Activated CD8-positive, alpha-beta memory T cell treated with anti-CD3 and anti-CD28 coated beads, Interleukin-2, amount 50 U/mL, for 1 hour (primary cell): ENCODE data around the gene CBR4.

Experiments
- DNase-seq: peaks from one replicate; pipeline ENCODE4 v3.0.0-alpha.2; 2020; ENCODE audit errors: extremely low read depth

CBR4 gene

GRCh38 chr4:169033660-169034059, 23.6 kb upstream of the CBR4 start:
- DNase-seq: no peak

DNA sequence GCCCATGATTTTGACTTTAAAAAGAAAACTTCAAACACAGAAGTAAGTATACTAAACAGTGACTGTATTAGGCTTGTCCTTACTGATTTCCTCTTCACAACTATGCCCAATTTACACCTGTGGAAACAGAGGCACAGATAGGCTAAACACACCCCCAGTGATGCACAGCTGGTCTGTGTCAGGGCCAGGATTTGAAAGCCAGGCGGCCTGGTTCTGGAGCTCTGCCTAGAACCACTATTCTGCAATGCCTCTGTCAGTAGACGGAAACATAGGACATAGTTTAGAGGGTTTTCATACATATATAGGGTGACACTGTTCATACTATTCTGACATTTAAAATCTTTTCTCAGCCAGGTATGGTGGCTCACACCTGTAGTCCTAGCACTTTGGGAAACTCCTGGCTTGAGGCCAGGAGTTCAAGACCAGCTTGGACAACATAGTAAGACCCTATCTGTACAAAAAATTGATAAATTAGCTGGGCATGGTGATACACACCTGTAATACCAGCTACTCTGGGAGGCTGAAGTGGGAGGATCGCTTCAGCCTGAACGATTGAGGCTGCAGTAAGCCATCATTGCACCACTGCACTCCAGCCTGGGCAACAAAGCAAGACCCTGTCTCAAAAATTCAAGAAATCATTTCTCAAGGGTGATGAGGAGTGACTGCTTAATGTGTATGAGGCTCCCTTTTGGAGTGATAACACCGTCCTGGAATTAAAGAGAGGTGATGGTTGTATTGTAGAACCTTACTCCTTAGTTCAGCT, 23.0 kb upstream of the CBR4 start:
- DNase-seq: no peak

- DNase-seq: no peak
Observed at GRCh38 chr4:169032194-169032593, 22.1 kb upstream of the CBR4 start.

DNA sequence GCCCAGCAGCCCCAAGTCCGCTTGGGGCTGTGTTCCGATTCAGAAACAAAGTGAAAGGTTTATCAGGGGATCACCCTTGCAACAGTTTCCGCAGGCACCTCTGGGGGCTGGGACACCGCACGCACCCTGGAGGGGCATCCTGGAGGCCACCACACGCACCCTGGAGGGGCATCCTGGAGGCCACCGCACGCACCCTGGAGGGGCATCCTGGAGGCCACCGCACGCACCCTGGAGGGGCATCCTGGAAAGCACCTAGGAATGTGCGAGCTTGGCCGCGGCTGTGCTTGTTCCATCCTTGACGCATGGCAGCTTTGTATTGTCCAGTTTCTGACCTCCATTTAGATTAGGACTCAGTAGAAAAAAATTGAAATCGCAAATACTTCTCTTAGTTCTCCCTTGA, 21.3 kb upstream of the CBR4 start:
- DNase-seq: no peak

- no peak for DNase-seq
Observed at GRCh38 chr4:169030562-169030982, 20.5 kb upstream of the CBR4 start.

DNA sequence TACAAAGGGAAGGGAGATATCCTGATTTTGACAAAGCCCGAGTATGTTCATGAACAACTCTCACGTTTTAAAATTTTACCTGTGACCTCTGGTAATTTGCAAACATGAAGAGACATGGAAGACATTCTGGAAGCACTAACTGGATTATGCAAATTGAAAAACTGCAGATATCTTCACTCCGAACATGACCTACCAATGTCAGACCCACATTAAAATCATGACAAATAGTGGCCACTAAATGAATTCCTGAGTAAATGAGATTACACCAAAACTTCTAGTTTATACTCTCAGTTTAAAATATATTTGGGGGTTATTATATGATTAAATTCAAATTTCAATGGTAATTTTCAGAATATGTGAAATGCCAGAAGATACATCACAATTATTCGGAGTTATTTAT, 19.9 kb upstream of the CBR4 start:
- no peak for DNase-seq

GRCh38 chr4:169027663-169028062, 17.6 kb upstream of the CBR4 start:
- no peak for DNase-seq

GRCh38 chr4:169025184-169025583, 15.1 kb upstream of the CBR4 start:
- no peak for DNase-seq

- no peak for DNase-seq
Observed at GRCh38 chr4:169024762-169025161, 14.7 kb upstream of the CBR4 start.

GRCh38 chr4:169018406-169018805, 8.4 kb upstream of the CBR4 start:
- DNase-seq: no peak

DNA sequence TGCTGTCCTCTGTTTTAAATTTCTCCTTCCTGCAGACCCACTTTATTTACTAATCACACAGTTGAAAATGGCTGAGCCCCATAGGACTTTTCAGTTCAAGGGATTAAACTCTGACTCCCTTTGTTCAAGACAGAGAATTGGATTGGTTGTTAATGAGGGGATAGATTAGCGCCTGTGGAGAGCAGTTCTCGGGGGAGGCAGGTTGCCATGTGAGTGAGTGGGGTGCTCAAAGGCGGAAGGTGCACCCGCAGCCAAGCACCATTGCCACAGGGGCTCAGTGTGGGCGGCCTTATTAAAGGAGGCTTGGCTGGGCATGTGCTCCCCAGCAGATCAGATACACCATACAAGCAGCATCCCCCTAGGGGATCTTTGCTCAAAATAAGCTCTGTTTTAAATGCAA, 7.9 kb upstream of the CBR4 start:
- no peak for DNase-seq

- DNase-seq: no peak
Observed at GRCh38 chr4:169015186-169015623, 5.2 kb upstream of the CBR4 start.

DNA sequence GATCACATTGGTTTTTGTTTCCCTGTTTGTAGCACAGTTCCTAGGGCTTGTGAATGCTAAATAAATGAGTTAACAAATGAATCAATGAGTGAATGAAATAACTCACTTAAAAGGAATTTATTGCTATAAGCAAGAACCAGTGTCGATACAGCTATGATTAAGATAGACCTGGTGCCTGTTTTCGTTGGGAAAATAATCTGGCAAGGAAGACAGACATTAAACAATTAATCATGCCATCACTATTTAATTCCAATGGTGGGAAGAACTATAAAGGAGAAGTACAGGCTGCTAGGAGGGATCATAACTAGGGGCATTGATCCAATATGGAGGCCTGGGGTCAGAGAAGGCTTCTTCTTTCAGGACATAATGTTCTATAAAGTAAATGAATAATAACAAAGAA, 4.5 kb upstream of the CBR4 start:
- DNase-seq: no peak

GRCh38 chr4:169013396-169013795, 3.3 kb upstream of the CBR4 start:
- no peak for DNase-seq

DNA sequence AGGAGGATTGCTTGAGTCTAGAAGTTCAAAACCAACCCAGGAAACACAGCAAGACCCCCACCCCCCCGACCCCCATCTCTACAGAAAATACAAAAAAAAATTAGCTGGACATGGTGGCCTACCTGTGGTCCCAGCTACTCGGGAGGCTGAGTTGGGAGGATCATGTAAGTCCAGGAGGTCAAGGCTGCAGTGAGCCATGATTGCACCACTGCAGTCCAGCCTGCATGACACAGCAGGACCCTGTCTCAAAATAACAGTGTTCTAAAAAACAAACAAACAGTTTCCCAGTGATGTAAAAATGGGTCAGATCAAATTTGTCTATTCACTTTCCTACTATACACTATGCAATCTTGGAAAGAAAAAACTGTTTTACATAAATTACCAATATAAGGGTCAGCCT, 2.0 kb upstream of the CBR4 start:
- DNase-seq: no peak

DNA sequence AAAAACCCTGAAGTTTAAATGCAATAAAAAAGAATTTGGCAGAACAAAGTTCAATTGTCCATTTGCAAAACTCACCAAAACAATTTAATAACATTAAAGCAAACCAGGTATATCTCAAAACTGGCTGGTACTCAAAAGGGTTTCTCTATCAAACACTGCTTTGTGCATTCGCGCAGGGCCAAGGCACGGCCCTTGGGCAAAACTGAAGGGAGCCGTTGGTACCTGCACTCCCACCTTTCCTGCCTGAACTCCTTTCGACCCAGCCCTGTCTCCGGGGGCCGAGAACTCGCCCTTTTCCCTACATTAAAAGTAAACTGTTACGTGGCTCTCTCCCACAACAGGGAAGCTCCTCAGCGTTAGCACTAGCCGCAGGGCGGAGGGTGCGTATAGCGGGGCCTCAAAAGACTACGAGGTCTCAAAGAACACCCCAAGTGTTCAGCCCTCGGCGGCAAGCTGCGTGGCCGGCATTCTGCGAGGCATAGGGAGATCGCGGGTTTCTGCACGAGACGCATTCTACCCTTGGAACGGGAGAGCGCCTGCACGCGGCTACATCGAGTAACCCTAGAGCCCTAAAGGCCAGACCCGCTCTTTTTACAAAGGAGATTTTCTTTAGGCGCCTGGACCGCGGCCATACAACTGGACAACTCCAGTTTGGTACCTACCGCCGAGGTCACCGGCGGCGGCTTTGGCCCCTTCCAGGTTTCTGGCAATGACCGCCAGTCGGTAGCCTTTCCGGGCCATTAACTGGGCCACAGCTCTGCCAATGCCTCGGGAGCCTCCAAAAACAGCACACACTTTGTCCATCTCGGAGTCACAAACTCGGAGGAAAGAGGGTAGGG, 550 bp downstream of the CBR4 start:
- no peak for DNase-seq

DNA sequence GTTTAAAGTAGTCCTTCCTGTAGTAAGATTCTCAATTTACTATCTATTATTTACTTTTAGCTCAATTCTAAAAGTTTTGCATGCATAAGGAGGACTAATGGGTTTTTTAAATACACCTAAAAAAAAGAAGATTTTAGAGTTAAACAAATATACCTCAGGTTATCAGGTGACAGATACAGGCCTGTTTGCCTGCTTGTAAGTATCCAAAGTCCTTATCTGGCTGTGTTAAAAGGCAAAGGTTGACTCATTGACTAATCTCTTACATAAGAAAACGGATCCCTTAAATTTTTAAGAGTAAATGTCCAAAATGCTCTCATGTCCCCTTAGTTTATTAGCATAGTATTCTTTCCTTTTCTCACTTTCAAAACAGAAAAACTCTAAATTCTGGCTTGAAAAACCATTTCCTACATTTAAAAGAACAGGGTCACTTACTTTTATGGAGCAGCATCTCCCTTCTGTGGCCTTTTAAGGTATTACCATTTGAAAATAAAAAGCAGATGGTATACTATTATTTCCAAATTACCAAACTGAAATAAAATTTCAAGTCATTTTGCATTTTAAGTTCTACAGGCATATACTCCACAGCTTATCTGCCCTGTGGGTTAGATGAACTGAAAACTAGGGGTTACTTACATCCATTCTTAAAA, 4.5 kb downstream of the CBR4 start:
- DNase-seq: no peak

DNA sequence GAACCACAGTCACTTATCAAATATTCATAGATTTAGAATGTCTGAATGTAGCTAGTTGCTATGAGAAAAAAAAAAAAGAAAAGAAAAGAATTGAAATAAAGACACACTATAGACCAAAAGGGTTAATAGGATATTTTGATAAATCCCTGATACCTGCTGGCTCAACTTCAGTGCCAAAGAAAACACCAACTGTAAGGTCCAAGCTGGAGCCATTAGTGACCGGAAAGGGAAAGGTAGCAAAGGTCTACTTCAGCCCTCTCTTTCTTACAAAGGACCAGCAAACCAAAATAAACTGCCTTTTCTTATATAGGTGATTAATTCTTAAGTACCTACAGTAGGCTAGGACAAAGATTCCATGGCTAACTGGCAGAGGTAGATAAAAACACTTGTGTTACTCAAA, 9.7 kb downstream of the CBR4 start:
- DNase-seq: no peak

- no peak for DNase-seq
Observed at GRCh38 chr4:168999809-169000208, 10.2 kb downstream of the CBR4 start.

GRCh38 chr4:168998596-168998995, 11.5 kb downstream of the CBR4 start:
- DNase-seq: no peak

DNA sequence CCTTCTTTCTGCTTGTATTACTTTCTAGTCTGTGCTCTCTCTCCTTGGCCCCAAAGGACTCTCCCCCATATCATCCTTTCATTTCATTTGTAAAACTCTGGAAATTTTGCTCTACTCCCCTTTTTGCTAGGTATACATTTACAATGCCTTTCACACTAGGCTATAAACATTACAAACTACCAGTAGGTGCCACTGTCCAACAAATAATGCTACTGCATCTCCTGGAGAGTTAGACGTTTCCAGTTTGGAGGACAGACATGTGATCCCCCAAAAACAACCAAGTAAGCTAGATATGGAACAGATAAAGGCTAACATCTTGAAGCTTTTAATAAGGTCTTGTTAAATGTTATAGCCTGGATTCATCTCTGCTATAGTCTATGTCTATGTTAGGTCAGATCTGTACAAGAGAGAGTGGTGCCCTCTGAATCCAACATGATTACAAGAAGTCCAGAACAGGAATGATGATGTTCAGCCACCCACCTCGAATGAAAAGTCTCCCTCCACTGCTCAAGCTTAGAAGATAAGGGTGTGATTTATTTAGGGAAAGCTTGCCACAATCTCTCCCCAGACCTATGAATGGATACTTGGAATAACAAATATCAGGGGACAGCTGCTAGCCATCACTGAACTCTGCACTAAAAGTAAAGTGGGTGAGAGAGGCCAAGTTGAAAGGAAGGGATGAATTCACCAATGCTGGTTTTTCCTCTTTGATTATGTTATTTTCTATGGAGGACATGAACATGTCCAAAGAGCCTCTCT, 14.3 kb downstream of the CBR4 start:
- DNase-seq: no peak

- no peak for DNase-seq
Observed at GRCh38 chr4:168994958-168995357, 15.1 kb downstream of the CBR4 start.
